ENCODE data around the gene CORO1C.
"Not testable (repeated sequence)": the region's sequence is repeated elsewhere in the genome, so short reads cannot be mapped to it uniquely, and the experiment has no call there.

- not testable (repeated sequence) for TF ChIP-seq CTCF, POLR2A (IDR thresholded peaks at IDR 0.05)
Measured at GRCh38 chr12:108631261-108631660, 100.1 kb downstream of the CORO1C start.
